Measurements from ENCODE around the gene GRAMD4.

DNA sequence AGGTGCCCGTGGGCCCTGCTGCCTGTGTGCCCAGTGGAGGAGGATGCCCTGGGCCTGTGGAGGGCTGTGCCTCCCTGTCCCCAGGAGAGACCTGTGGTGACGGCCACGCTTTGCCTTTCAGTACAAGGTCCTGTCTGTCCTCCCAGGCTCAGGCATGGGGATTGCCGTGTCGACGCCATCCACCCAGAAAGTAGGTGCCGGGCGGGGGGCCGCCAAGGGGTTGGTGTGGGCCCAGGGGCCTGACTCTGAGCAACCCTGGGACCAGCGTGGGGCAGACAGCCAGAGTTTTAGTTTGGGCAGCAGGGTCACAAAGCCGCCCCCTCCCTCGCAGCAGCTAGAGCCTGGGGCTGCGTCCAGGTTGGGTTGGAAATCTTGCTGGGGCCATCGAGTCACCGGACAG is 56.3 kb downstream of the GRAMD4 start:
- TF ChIP-seq GATA2 (IDR thresholded peaks at IDR 0.05; ENCODE audit: low read depth, low read length) (no peak), GATA3 (IDR thresholded peaks at IDR 0.05; ENCODE audit: low read depth, low read length) (no peak)

Measured in SH-SY5Y (cell line).